Measurements from ENCODE around the gene PGS1. TPM values are rescaled to one million over a fixed set of nuclear protein-coding genes. Genes with fewer than 3 reads are reported as not detected.

The PGS1 gene
- total and polyA plus RNA-seq, 2 donors (not counting 1 experiment from before 2014, with no cell fraction given): 22.4 to 34.5 TPM

DNA sequence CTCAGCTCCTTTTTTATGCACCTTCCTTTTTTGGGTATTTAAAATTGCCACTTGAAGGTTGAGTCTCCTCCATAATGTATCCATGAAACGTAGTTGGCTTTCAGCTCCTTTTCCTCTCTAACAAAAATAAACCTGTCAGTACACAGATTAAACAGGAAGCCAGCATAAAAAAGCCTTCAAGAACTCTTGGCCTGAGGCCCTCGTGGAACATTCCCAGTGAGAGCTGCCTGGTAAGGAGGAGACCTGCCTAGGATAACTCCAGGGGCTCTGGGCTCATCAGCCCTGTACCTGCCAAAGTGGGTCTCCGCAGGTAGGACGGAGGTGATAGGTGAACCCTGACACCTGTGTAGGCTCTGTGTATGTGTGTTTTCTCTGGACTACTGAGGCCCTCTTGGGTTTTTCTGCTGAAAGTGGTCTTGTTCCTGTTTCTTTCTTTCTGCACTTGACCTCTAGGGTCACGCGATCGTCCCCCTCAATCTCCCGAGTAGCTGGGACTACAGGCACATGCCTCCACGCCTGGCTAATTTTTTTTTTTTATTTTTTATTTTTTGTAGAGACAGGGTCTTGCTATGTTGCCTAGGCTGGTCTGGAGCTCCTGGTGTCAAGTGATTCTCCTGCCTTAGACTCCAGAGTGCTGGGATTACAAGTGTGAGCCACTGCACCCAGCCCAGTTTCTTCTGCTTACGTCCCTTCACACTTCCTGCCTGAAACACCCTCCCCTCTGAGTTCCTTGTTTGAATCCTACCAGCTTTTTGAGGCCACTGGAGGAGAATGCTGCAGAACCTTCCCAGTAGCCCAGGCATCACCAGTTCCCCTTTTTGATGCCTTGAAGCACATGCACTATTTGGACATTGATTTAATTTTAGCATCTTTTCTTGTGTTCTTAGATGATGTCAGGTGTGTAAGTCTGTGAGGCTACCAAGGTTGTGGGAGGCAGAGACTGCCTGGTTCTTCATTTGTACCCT lies 9.8 kb downstream of the PGS1 start:
- peak; percentile 61 to 68 for DNase-seq (ENCODE audit: low read depth in 2 of 2)
- Histone ChIP-seq H3K4me1 (ENCODE audit: control insufficient read depth, extremely low read depth, insufficient read depth, low read length) (peaks cover 52% of the 10 kb centered on the region), H2AFZ (ENCODE audit: low read length) (no peak overlapping the region), H3K4me2 (ENCODE audit: extremely low read depth, insufficient read depth, low read length) (peak overlapping the region; percentile 11), H3K27me3 (ENCODE audit: control insufficient read depth, insufficient read depth, low read length) (no peaks in the 10 kb centered on the region), H3K36me3 (ENCODE audit: control insufficient read depth, insufficient read depth, low read length) (no peaks in the 10 kb centered on the region), H3K4me3 (replicated peaks in 1 of 4; ENCODE audit: control extremely low read depth in 1 of 4, insufficient read depth in 1 of 4, low read depth in 3 of 4, low read length in 4 of 4) (no peak overlapping the region), H4K20me1 (ENCODE audit: control insufficient read depth, extremely low read depth, insufficient read depth, low read length) (no peaks in the 10 kb centered on the region), H3K79me2 (ENCODE audit: control insufficient read depth, insufficient read depth, low read length) (peaks cover 78% of the 10 kb centered on the region), H3K9ac (ENCODE audit: insufficient read depth, low read length) (no peak overlapping the region), H3K27ac (ENCODE audit: insufficient read depth, low read length) (peak overlapping the region; percentile 87), H3K9me3 (ENCODE audit: control insufficient read depth, insufficient read depth, low read depth, low read length) (no peaks in the 10 kb centered on the region)
- TF ChIP-seq, protein P1, sequence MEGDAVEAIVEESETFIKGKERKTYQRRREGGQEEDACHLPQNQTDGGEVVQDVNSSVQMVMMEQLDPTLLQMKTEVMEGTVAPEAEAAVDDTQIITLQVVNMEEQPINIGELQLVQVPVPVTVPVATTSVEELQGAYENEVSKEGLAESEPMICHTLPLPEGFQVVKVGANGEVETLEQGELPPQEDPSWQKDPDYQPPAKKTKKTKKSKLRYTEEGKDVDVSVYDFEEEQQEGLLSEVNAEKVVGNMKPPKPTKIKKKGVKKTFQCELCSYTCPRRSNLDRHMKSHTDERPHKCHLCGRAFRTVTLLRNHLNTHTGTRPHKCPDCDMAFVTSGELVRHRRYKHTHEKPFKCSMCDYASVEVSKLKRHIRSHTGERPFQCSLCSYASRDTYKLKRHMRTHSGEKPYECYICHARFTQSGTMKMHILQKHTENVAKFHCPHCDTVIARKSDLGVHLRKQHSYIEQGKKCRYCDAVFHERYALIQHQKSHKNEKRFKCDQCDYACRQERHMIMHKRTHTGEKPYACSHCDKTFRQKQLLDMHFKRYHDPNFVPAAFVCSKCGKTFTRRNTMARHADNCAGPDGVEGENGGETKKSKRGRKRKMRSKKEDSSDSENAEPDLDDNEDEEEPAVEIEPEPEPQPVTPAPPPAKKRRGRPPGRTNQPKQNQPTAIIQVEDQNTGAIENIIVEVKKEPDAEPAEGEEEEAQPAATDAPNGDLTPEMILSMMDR (conservative IDR thresholded peaks at IDR 0.05 in 1 of 2, IDR thresholded peaks at IDR 0.05 in 1 of 2; ENCODE audit: low read depth in 1 of 2, low read length in 2 of 2): no peak
- TF ChIP-seq EZH2 (IDR thresholded peaks at IDR 0.05; ENCODE audit: low read length, missing control alignments): no peak

GRCh38 chr17:78390241-78391050 lies 12.0 kb downstream of the PGS1 start:
- Histone ChIP-seq H3K27me3 (ENCODE audit: control insufficient read depth, insufficient read depth, low read length) (no peaks in the 10 kb centered on the region), H3K9me3 (ENCODE audit: control insufficient read depth, insufficient read depth, low read depth, low read length) (no peaks in the 10 kb centered on the region), H3K27ac (ENCODE audit: insufficient read depth, low read length) (peak overlapping the region; percentile 97), H3K79me2 (ENCODE audit: control insufficient read depth, insufficient read depth, low read length) (peaks cover 79% of the 10 kb centered on the region), H3K9ac (ENCODE audit: insufficient read depth, low read length) (peak overlapping the region; percentile 63), H4K20me1 (ENCODE audit: control insufficient read depth, extremely low read depth, insufficient read depth, low read length) (no peaks in the 10 kb centered on the region), H3K4me3 (replicated peaks in 1 of 4; ENCODE audit: control extremely low read depth in 1 of 4, insufficient read depth in 1 of 4, low read depth in 3 of 4, low read length in 4 of 4) (peak overlapping the region in 1 of 4 experiments; percentile 14), H3K36me3 (ENCODE audit: control insufficient read depth, insufficient read depth, low read length) (peaks cover 3% of the 10 kb centered on the region), H2AFZ (ENCODE audit: low read length) (no peak overlapping the region), H3K4me2 (ENCODE audit: extremely low read depth, insufficient read depth, low read length) (peak overlapping the region; percentile 75), H3K4me1 (ENCODE audit: control insufficient read depth, extremely low read depth, insufficient read depth, low read length) (peaks cover 41% of the 10 kb centered on the region)
- TF ChIP-seq, protein P1 (conservative IDR thresholded peaks at IDR 0.05 in 1 of 2, IDR thresholded peaks at IDR 0.05 in 1 of 2; ENCODE audit: low read depth in 1 of 2, low read length in 2 of 2): peak in 1 of 2 donors; percentile 7
- no peak for TF ChIP-seq EZH2 (IDR thresholded peaks at IDR 0.05; ENCODE audit: low read length, missing control alignments)
- peak; percentile 94 to 99 for DNase-seq (ENCODE audit: low read depth in 2 of 2)

DNA sequence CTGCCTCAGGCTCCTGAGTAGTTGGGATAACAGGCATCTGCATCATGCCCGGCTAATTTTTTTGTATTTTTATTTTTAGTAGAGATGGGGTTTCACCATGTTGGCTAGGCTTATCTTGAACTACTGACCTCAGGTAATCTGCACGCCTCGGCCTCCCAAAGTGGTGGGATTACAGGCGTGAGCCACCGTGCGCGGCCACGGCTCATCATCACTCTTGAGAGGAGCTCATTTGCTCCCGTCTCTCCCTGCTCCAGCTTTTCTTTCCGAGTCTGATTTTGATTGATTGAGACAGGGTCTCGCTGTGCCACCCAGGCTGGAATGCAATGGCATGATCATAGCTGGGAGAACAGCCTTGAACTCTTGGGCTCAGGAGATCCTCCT lies 12.6 kb downstream of the PGS1 start:
- peaks cover 77% of the 10 kb centered on the region for H3K79me2 ChIP-seq (ENCODE audit: control insufficient read depth, insufficient read depth, low read length)
- no peaks in the 10 kb centered on the region for H3K9me3 ChIP-seq (ENCODE audit: control insufficient read depth, insufficient read depth, low read depth, low read length)
- peaks cover 35% of the 10 kb centered on the region for H3K4me1 ChIP-seq (ENCODE audit: control insufficient read depth, extremely low read depth, insufficient read depth, low read length)
- peaks cover 3% of the 10 kb centered on the region for H3K36me3 ChIP-seq (ENCODE audit: control insufficient read depth, insufficient read depth, low read length)
- no peak overlapping the region for H3K4me2 ChIP-seq (ENCODE audit: extremely low read depth, insufficient read depth, low read length)
- DNase-seq (ENCODE audit: low read depth in 2 of 2): no peak
- H3K27ac ChIP-seq (ENCODE audit: insufficient read depth, low read length): peak overlapping the region; percentile 97
- no peaks in the 10 kb centered on the region for H3K27me3 ChIP-seq (ENCODE audit: control insufficient read depth, insufficient read depth, low read length)
- TF ChIP-seq EZH2 (IDR thresholded peaks at IDR 0.05; ENCODE audit: low read length, missing control alignments): no peak
- TF ChIP-seq, protein P1 (conservative IDR thresholded peaks at IDR 0.05 in 1 of 2, IDR thresholded peaks at IDR 0.05 in 1 of 2; ENCODE audit: low read depth in 1 of 2, low read length in 2 of 2): no peak
- H4K20me1 ChIP-seq (ENCODE audit: control insufficient read depth, extremely low read depth, insufficient read depth, low read length): no peaks in the 10 kb centered on the region
- H3K4me3 ChIP-seq (replicated peaks in 1 of 4; ENCODE audit: control extremely low read depth in 1 of 4, insufficient read depth in 1 of 4, low read depth in 3 of 4, low read length in 4 of 4): no peak overlapping the region
- no peak overlapping the region for H2AFZ ChIP-seq (ENCODE audit: low read length)
- no peak overlapping the region for H3K9ac ChIP-seq (ENCODE audit: insufficient read depth, low read length)
